Kidney capillary endothelial cell (primary cell): Measurements from ENCODE around the gene DACT3.

Experiments
- DNase-seq: peaks from one replicate; pipeline ENCODE4 v3.0.0-alpha.2; 2018; ENCODE audit warnings: low spot score

Gene DACT3

DNA sequence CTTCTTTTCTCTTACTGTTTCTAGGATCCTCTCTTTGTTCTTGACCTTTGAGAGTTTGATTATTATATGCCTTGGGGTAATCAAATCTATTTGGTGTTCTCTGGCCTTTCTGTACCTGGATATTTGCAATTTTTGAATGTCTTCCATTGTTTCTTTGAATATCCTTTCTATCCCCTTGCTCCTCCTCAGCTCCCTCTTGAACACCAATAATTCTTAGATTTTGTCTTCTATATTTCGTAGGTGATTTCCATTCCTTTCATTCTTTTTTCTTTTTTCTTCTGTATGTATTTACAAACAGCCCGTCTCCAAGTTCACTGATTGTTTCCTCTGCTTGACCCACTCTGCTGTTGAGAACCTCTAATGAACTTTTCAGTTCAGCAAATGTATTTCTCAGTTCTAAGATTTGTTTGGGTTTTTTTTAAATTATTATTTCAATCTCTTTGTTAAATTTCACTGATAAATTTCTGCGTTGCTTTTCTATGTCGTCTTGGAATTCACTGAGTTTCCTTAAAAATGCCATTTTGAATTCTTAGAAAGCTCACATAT, 62.5 kb downstream of the DACT3 start:
- DNase-seq, result no peak
